Measurements from ENCODE around the gene ASAH2B. TPM values are rescaled to one million over a fixed set of nuclear protein-coding genes. Genes with fewer than 3 reads are reported as not detected.
"Not testable (repeated sequence)": the region's sequence is repeated elsewhere in the genome, so short reads cannot be mapped to it uniquely, and the experiment has no call there.

The ASAH2B gene
- 19.6 and 21.8 TPM in 2 replicates for total RNA-seq (2014; rRNA removed)
- percentile 87 among the genes with signal in this experiment for Bru-seq, nascent RNA
- percentile 90 among the genes with signal in this experiment for BruChase-seq, experiment 1, labeled RNA remaining after a 6-hour chase
- BruChase-seq, experiment 2, labeled RNA remaining after a 2-hour chase = percentile 90 among the genes with signal in this experiment
- long read RNA-seq, full-length matches to known transcripts = 76 of 151 reads
- long read RNA-seq, partial matches to known transcripts = 34 of 151 reads
- long read RNA-seq, other reads (novel, unspliced or antisense) = 41 of 151 reads

- Histone ChIP-seq H3K9me2 (replicated peaks; ENCODE audit: low read length) (no peaks in the 10 kb centered on the region), H3K27ac (ENCODE audit: low read length) (peak within 1 kb of the TSS; percentile 73), H4K20me1 (ENCODE audit: low read length) (no peaks in the 10 kb centered on the region), H3K9me3 (ENCODE audit: low read length) (no peaks in the 10 kb centered on the region), H2AFZ (ENCODE audit: low read length) (peak within 1 kb of the TSS; percentile 93), H3K79me2 (ENCODE audit: low read length) (peaks cover 14% of the 10 kb centered on the region), H3K36me3 (ENCODE audit: low read depth, low read length) (no peaks in the 10 kb centered on the region), H3F3A (ENCODE audit: low read length, unreplicated experiment) (no peaks in the 10 kb centered on the region), H3K27me3 (ENCODE audit: low read length) (peaks cover 17% of the 10 kb centered on the region), H3K9ac (ENCODE audit: low read length) (peak within 1 kb of the TSS; percentile 83), H3K4me2 (ENCODE audit: low read length) (peak within 1 kb of the TSS; percentile 87), H3K4me1 (ENCODE audit: insufficient read depth, low read length) (peaks cover 14% of the 10 kb centered on the region), H3K4me3 (ENCODE audit: low read length) (peak within 1 kb of the TSS; percentile 81)
- ATAC-seq (peak; percentile 86), DNase-seq (peak; percentile 98)
- ChIA-PET POLR2A (ENCODE audit: unreplicated experiment) (interaction anchor here (0.6 to 1.0 kb wide), 4 partner anchors 115 to 929 kb away, joined by 3 to 7 read pairs (median 5); no protein-coding TSS in a partner anchor), CTCF (no interaction called here)
- no peak for TF ChIP-seq CTCF (conservative IDR thresholded peaks at IDR 0.05; ENCODE audit: low read depth, low read length)
- TF ChIP-seq EZH2phosphoT487 (IDR thresholded peaks at IDR 0.05; ENCODE audit: borderline replicate concordance, low read length) = no peak
- TF ChIP-seq EZH2 (IDR thresholded peaks at IDR 0.05; ENCODE audit: low read length, unreplicated experiment) = no peak
- intact Hi-C loops (cut with micrococcal nuclease) = loop anchor here (1.0 kb wide), 1 partner anchor 115 kb away; no protein-coding TSS in a partner anchor
- no TSS peak for BruUV-seq (replicated peaks)
Observed at GRCh38 chr10:50739618-50740292, at the start of gene ASAH2B. Gene ASAH2B, plus strand, starts transcription at chr10:50739936. Its CDS starts 5,195 bp downstream, at chr10:50745131.

GRCh38 chr10:50697819-50698218 lies 41.9 kb upstream of the ASAH2B start:
- H3K79me2 ChIP-seq (ENCODE audit: low read length); H3F3A ChIP-seq (ENCODE audit: low read length, unreplicated experiment); CTCF ChIA-PET; H3K9me3 ChIP-seq (ENCODE audit: low read length); ATAC-seq; intact Hi-C loops (cut with micrococcal nuclease); H3K4me2 ChIP-seq (ENCODE audit: low read length); H3K4me3 ChIP-seq (ENCODE audit: low read length); H3K9ac ChIP-seq (ENCODE audit: low read length); H3K27ac ChIP-seq (ENCODE audit: low read length); POLR2A ChIA-PET (ENCODE audit: unreplicated experiment); H4K20me1 ChIP-seq (ENCODE audit: low read length); H3K9me2 ChIP-seq (replicated peaks; ENCODE audit: low read length); H3K27me3 ChIP-seq (ENCODE audit: low read length); DNase-seq; H3K36me3 ChIP-seq (ENCODE audit: low read depth, low read length); H2AFZ ChIP-seq (ENCODE audit: low read length); BruUV-seq (replicated peaks); H3K4me1 ChIP-seq (ENCODE audit: insufficient read depth, low read length): not testable (repeated sequence)

GRCh38 chr10:50701947-50702346 lies 37.8 kb upstream of the ASAH2B start:
- H3K36me3 ChIP-seq (ENCODE audit: low read depth, low read length); intact Hi-C loops (cut with micrococcal nuclease); H3K9me2 ChIP-seq (replicated peaks; ENCODE audit: low read length); H3F3A ChIP-seq (ENCODE audit: low read length, unreplicated experiment); CTCF ChIA-PET; H3K4me1 ChIP-seq (ENCODE audit: insufficient read depth, low read length); H3K9me3 ChIP-seq (ENCODE audit: low read length); H3K27me3 ChIP-seq (ENCODE audit: low read length); BruUV-seq (replicated peaks); H3K4me3 ChIP-seq (ENCODE audit: low read length); H3K79me2 ChIP-seq (ENCODE audit: low read length); POLR2A ChIA-PET (ENCODE audit: unreplicated experiment); H4K20me1 ChIP-seq (ENCODE audit: low read length): not testable (repeated sequence)
- peak; percentile 95 for ATAC-seq
- Histone ChIP-seq H3K27ac (ENCODE audit: low read length) (peak overlapping the region; percentile 67), H3K4me2 (ENCODE audit: low read length) (peak overlapping the region; percentile 68; the same call in 1 of the 2 replicates), H3K9ac (ENCODE audit: low read length) (peak overlapping the region; percentile 54; the same call in 1 of the 2 replicates), H2AFZ (ENCODE audit: low read length) (peak overlapping the region; percentile 86)
- peak; percentile 66 for DNase-seq

GRCh38 chr10:50702997-50703396 lies 36.7 kb upstream of the ASAH2B start:
- H4K20me1 ChIP-seq (ENCODE audit: low read length); H3K4me1 ChIP-seq (ENCODE audit: insufficient read depth, low read length); H3K9me3 ChIP-seq (ENCODE audit: low read length); CTCF ChIA-PET; H3K4me2 ChIP-seq (ENCODE audit: low read length); intact Hi-C loops (cut with micrococcal nuclease); H3K9me2 ChIP-seq (replicated peaks; ENCODE audit: low read length); POLR2A ChIA-PET (ENCODE audit: unreplicated experiment); H3K27ac ChIP-seq (ENCODE audit: low read length); ATAC-seq; H3K36me3 ChIP-seq (ENCODE audit: low read depth, low read length); H3K9ac ChIP-seq (ENCODE audit: low read length); H3F3A ChIP-seq (ENCODE audit: low read length, unreplicated experiment); H2AFZ ChIP-seq (ENCODE audit: low read length); H3K79me2 ChIP-seq (ENCODE audit: low read length); H3K4me3 ChIP-seq (ENCODE audit: low read length); DNase-seq; BruUV-seq (replicated peaks); H3K27me3 ChIP-seq (ENCODE audit: low read length): not testable (repeated sequence)

GRCh38 chr10:50704436-50705079 lies 35.2 kb upstream of the ASAH2B start:
- H3K79me2 ChIP-seq (ENCODE audit: low read length); H2AFZ ChIP-seq (ENCODE audit: low read length); CTCF ChIA-PET; H3K4me1 ChIP-seq (ENCODE audit: insufficient read depth, low read length); H3K9ac ChIP-seq (ENCODE audit: low read length); H3K27me3 ChIP-seq (ENCODE audit: low read length); BruUV-seq (replicated peaks); intact Hi-C loops (cut with micrococcal nuclease); H3K36me3 ChIP-seq (ENCODE audit: low read depth, low read length); H3K4me3 ChIP-seq (ENCODE audit: low read length); H3K4me2 ChIP-seq (ENCODE audit: low read length); H3K9me2 ChIP-seq (replicated peaks; ENCODE audit: low read length); H3K9me3 ChIP-seq (ENCODE audit: low read length); H3F3A ChIP-seq (ENCODE audit: low read length, unreplicated experiment); ATAC-seq; H3K27ac ChIP-seq (ENCODE audit: low read length); H4K20me1 ChIP-seq (ENCODE audit: low read length); POLR2A ChIA-PET (ENCODE audit: unreplicated experiment): not testable (repeated sequence)
- DNase-seq = peak; percentile 44
